Measurements from ENCODE around the gene MED28. TPM values are rescaled to one million over a fixed set of nuclear protein-coding genes. Genes with fewer than 3 reads are reported as not detected.
A peak's percentile ranks its signal among the peaks of the same experiment; 100 is the strongest.

The MED28 gene
- total RNA-seq, 2 experiments from 2014 or later = 52.9 to 54.5 TPM

DNA sequence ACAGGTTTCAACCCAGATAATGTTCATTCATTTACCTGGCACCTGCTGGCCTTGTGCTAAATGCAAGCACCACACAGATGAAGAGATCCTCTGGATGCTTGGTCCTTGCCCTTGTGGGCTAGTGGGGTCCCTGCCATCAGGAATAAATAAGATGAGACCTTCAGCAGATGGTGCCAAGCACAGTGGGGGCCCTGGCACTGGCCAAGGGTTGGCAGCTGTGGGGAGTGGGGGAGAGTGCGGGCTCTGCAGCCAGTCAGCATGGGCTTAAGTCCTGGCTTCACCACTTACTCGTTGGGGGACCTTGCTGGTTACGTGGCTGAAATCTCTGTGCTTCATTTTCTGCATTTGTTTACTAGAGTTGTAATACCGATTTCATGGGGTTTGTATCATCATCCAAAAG, 30.5 kb upstream of the MED28 start:
- Mint-ChIP-seq H3K27ac (no peak overlapping the region), H3K27me3 (no peaks in the 10 kb centered on the region), H3K4me3 (no peak overlapping the region), H3K36me3 (peaks cover 66% of the 10 kb centered on the region), H3K4me1 (ENCODE audit: low read depth) (peaks cover 6% of the 10 kb centered on the region), H3K9me3 (no peaks in the 10 kb centered on the region)
- DNase-seq = no peak
- ChIA-PET CTCF (interaction anchor here (1.1 to 1.7 kb wide), 2 partner anchors 9 to 35 kb away, joined by 3 to 5 read pairs; no protein-coding TSS in a partner anchor), POLR2A (no interaction called here)
- intact Hi-C loops (cut with micrococcal nuclease) = no loop called here

GRCh38 chr4:17584521-17585213, 29.8 kb upstream of the MED28 start:
- no peak overlapping the region for H3K4me3 Mint-ChIP-seq
- peaks cover under 1% of the 10 kb centered on the region for H3K4me1 Mint-ChIP-seq (ENCODE audit: low read depth)
- ChIA-PET POLR2A (no interaction called here), CTCF (interaction anchor here (1.7 kb wide), 1 partner anchor 35 kb away, joined by 5 read pairs; no protein-coding TSS in a partner anchor)
- H3K27ac Mint-ChIP-seq = no peak overlapping the region
- DNase-seq = no peak
- H3K36me3 Mint-ChIP-seq = peaks cover 65% of the 10 kb centered on the region
- no peaks in the 10 kb centered on the region for H3K27me3 Mint-ChIP-seq
- H3K9me3 Mint-ChIP-seq = no peaks in the 10 kb centered on the region
- intact Hi-C loops (cut with micrococcal nuclease) = no loop called here

DNA sequence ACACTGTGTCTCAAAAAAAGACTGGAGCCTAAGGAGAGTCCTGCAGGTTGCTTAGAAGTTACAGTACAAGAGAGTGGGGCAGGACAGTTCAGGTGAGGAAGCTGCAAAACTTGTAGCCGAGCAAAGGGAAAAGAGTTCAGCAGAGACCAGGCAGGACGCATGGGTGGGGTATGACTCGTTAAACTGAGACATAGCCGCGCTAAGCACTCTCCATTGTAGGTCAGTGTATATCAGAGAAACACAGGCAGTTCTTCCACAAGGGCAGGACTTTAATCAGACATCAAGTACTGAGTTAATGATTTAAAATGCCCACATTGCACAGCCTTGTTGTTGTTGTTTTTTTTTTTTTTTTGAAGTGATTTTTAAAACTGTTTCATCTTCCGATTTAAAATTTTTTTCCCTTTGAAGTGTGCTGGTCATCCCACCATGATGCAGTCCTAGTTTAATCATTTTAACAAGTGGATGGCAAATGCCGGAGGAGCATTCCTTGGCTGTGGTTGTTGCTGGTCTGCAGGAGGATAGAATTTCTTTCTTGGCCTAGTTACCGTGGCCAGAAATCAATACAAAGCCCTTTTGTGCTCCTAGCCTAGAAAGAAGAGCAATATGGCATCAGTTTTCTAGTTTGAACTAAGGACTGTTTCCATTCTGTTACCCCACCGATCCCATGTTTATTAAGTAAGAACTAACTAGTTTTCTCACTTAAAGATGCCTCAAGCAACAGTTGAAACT, 27.2 kb upstream of the MED28 start:
- CTCF ChIA-PET = interaction anchor here (0.6 kb wide), 1 partner anchor 936 kb away, joined by 3 read pairs; no protein-coding TSS in a partner anchor
- POLR2A ChIA-PET = no interaction called here
- Mint-ChIP-seq H3K4me3 (no peak overlapping the region), H3K27ac (no peak overlapping the region), H3K27me3 (no peaks in the 10 kb centered on the region), H3K4me1 (ENCODE audit: low read depth) (peaks cover 3% of the 10 kb centered on the region), H3K9me3 (no peaks in the 10 kb centered on the region), H3K36me3 (peaks cover 56% of the 10 kb centered on the region)
- no peak for DNase-seq
- intact Hi-C loops (cut with micrococcal nuclease) = no loop called here

- DNase-seq = no peak
- intact Hi-C loops (cut with micrococcal nuclease) = no loop called here
- H3K9me3 Mint-ChIP-seq = no peaks in the 10 kb centered on the region
- ChIA-PET CTCF (no interaction called here), POLR2A (no interaction called here)
- peaks cover 8% of the 10 kb centered on the region for H3K4me1 Mint-ChIP-seq (ENCODE audit: low read depth)
- H3K27ac Mint-ChIP-seq = no peak overlapping the region
- peaks cover 59% of the 10 kb centered on the region for H3K36me3 Mint-ChIP-seq
- H3K4me3 Mint-ChIP-seq = no peak overlapping the region
- H3K27me3 Mint-ChIP-seq = no peaks in the 10 kb centered on the region
Measured at GRCh38 chr4:17589355-17589754, 25.1 kb upstream of the MED28 start.

- Mint-ChIP-seq H3K27ac (no peak overlapping the region), H3K4me1 (ENCODE audit: low read depth) (peaks cover 8% of the 10 kb centered on the region), H3K27me3 (no peaks in the 10 kb centered on the region), H3K9me3 (no peaks in the 10 kb centered on the region), H3K36me3 (peaks cover 53% of the 10 kb centered on the region), H3K4me3 (no peak overlapping the region)
- intact Hi-C loops (cut with micrococcal nuclease) = no loop called here
- no peak for DNase-seq
- ChIA-PET CTCF (interaction anchor here (1.4 kb wide), 1 partner anchor 46 kb away, joined by 6 read pairs; no protein-coding TSS in a partner anchor), POLR2A (no interaction called here)
Measured at GRCh38 chr4:17595471-17596005, 18.9 kb upstream of the MED28 start.

GRCh38 chr4:17597517-17597916, 16.9 kb upstream of the MED28 start:
- no peak for DNase-seq
- peaks cover 45% of the 10 kb centered on the region for H3K36me3 Mint-ChIP-seq
- POLR2A ChIA-PET = no interaction called here

GRCh38 chr4:17599826-17600225, 14.6 kb upstream of the MED28 start:
- ChIA-PET POLR2A (no interaction called here), CTCF (no interaction called here)
- H3K9me3 Mint-ChIP-seq = no peaks in the 10 kb centered on the region
- intact Hi-C loops (cut with micrococcal nuclease) = no loop called here
- H3K4me1 Mint-ChIP-seq (ENCODE audit: low read depth) = no peaks in the 10 kb centered on the region
- no peak for DNase-seq
- peaks cover 36% of the 10 kb centered on the region for H3K36me3 Mint-ChIP-seq
- no peak overlapping the region for H3K27ac Mint-ChIP-seq
- H3K27me3 Mint-ChIP-seq = no peaks in the 10 kb centered on the region
- no peak overlapping the region for H3K4me3 Mint-ChIP-seq

More at GRCh38 chr4:17597517-17597916, 16.9 kb upstream of the MED28 start:
- no peak overlapping the region for H3K27ac Mint-ChIP-seq
- intact Hi-C loops (cut with micrococcal nuclease) = no loop called here
- no peak overlapping the region for H3K4me3 Mint-ChIP-seq
- H3K27me3 Mint-ChIP-seq = no peaks in the 10 kb centered on the region
- H3K9me3 Mint-ChIP-seq = no peaks in the 10 kb centered on the region
- peaks cover 5% of the 10 kb centered on the region for H3K4me1 Mint-ChIP-seq (ENCODE audit: low read depth)
- CTCF ChIA-PET = no interaction called here

GRCh38 chr4:17605236-17605635, 9.2 kb upstream of the MED28 start:
- CTCF ChIA-PET = interaction anchor here (1.2 kb wide), 1 partner anchor 212 kb away, joined by 3 read pairs; no protein-coding TSS in a partner anchor
- Mint-ChIP-seq H3K4me3 (no peak overlapping the region), H3K27me3 (no peaks in the 10 kb centered on the region), H3K9me3 (no peaks in the 10 kb centered on the region), H3K36me3 (peaks cover 23% of the 10 kb centered on the region), H3K27ac (no peak overlapping the region), H3K4me1 (ENCODE audit: low read depth) (no peaks in the 10 kb centered on the region)
- POLR2A ChIA-PET = interaction anchor here (1.3 kb wide), 1 partner anchor 9 kb away, joined by 4 read pairs; the partner anchor contains the start of gene MED28
- no peak for DNase-seq
- intact Hi-C loops (cut with micrococcal nuclease) = no loop called here

DNA sequence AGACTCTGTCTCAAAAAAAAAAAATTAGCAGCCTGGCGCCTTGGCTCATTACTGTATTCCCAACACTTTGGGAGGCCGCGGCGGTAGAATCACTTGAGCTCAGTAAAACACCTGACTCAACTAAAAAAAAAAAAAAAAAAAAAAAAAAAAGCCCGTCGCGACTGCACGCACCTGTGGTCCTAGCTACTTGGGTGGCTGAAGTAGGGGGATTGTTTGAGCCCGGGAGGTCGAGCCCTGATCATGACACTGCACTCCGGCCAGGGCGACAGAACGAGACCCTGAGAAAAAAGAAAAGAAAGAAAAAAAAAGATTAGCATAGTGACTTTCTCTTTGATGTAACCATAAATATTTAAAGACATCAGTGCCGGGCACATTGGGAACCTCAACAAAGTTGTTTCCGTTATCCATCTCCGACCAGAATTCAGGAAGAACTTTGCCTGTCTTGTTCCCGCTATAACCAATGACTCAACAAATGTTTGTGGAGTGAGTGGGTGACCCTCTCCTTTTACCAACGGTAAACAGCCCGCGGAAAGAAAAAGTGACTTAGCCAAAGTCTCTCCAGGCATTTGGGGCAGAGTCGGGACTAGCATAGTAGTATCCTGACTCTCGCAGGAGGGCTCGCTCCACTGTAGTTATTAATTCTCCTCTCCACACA, 553 bp upstream of the MED28 start:
- H3K27ac Mint-ChIP-seq = peak overlapping the region; percentile 97
- intact Hi-C loops (cut with micrococcal nuclease) = loop anchor here (1.0 to 2.0 kb wide), 5 partner anchors 37 to 408 kb away; partner anchors contain the start of genes DCAF16, LAP3, NCAPG and QDPR
- H3K4me1 Mint-ChIP-seq (ENCODE audit: low read depth) = peaks cover 41% of the 10 kb centered on the region
- peaks cover 13% of the 10 kb centered on the region for H3K36me3 Mint-ChIP-seq
- peak; percentile 23 for DNase-seq
- ChIA-PET CTCF (interaction anchor here (0.8 to 3.1 kb wide), 10 partner anchors 22 to 195 kb away, joined by 3 to 19 read pairs (median 4); partner anchors contain the start of gene LAP3), POLR2A (interaction anchor here (1.0 to 2.6 kb wide), 11 partner anchors 8 to 195 kb away, joined by 3 to 15 read pairs (median 4); partner anchors contain the start of gene LAP3)
- H3K9me3 Mint-ChIP-seq = no peaks in the 10 kb centered on the region
- H3K4me3 Mint-ChIP-seq = peak overlapping the region; percentile 100
- H3K27me3 Mint-ChIP-seq = peaks cover 3% of the 10 kb centered on the region

DNA sequence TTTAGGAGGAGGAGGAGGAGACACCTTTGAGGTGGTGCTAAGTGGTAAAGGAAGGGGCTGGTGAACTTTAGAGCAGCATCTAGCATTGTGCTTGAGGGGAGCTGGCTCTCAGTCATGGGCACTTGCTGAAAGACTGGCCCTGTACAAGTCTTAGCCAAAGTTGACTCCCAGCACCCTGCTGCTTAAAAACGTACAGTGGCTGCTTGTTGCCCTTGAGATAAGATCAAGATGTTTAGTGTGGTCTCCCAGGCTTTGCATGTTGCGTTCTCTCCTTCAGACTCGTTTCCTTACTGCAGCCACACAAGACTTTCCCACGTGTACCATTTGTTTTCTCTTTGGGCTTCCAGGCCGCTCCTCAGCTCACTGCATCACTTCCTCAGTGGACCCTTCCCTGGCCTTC, 1.8 kb downstream of the MED28 start:
- H3K4me3 Mint-ChIP-seq = peak overlapping the region; percentile 53
- peaks cover 51% of the 10 kb centered on the region for H3K4me1 Mint-ChIP-seq (ENCODE audit: low read depth)
- H3K9me3 Mint-ChIP-seq = no peaks in the 10 kb centered on the region
- intact Hi-C loops (cut with micrococcal nuclease) = no loop called here
- ChIA-PET POLR2A (interaction anchor here (0.6 kb wide), 1 partner anchor 10 kb away, joined by 5 read pairs; no protein-coding TSS in a partner anchor), CTCF (interaction anchor here (1.2 to 3.1 kb wide), 4 partner anchors 20 to 193 kb away, joined by 3 to 19 read pairs (median 6); no protein-coding TSS in a partner anchor)
- peak overlapping the region; percentile 0 for H3K27ac Mint-ChIP-seq
- H3K27me3 Mint-ChIP-seq = peaks cover 3% of the 10 kb centered on the region
- DNase-seq = no peak
- peaks cover 24% of the 10 kb centered on the region for H3K36me3 Mint-ChIP-seq

DNA sequence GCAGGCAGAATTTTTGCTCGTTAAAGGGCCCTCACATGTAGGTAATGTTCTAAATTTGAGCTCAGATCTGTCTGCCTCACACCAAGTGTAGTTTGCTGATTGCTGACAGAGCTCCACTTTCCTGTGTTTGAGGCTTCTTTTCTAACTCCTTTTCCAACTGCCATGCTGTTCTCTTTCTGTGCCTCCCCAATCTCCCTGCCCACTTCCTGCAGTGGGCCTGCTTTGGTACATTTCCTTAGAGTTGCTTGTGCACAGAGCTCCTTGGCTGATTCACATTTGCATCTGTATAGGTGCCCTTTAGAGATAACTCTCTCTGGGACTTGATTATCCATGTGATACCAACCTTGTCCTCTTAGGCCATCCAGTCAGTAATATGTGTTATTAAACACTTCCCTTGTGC, 4.5 kb downstream of the MED28 start:
- ChIA-PET CTCF (interaction anchor here (1.3 to 1.8 kb wide), 2 partner anchors 19 to 70 kb away, joined by 3 to 4 read pairs; no protein-coding TSS in a partner anchor), POLR2A (interaction anchor here (1.0 kb wide), 1 partner anchor 41 kb away, joined by 3 read pairs; no protein-coding TSS in a partner anchor)
- no peak overlapping the region for H3K4me3 Mint-ChIP-seq
- H3K36me3 Mint-ChIP-seq = peaks cover 40% of the 10 kb centered on the region
- H3K9me3 Mint-ChIP-seq = no peaks in the 10 kb centered on the region
- H3K27ac Mint-ChIP-seq = peak overlapping the region; percentile 16
- peaks cover 45% of the 10 kb centered on the region for H3K4me1 Mint-ChIP-seq (ENCODE audit: low read depth)
- no peak for DNase-seq
- intact Hi-C loops (cut with micrococcal nuclease) = no loop called here
- peaks cover 3% of the 10 kb centered on the region for H3K27me3 Mint-ChIP-seq
